SK-MEL-5 (cell line): ENCODE measurements around the gene MGRN1. TPM values are rescaled to one million over a fixed set of nuclear protein-coding genes. Genes with fewer than 3 reads are reported as not detected.

Source experiments
- DNase-seq: peaks from one replicate; pipeline ENCODE4 v3.0.0-alpha.2; 2016; ENCODE audit warnings: low read depth, low spot score
- in situ Hi-C: cut with HindIII; loops from 2 replicates; pipeline ENCODE4 v1.10.0; 2016; ENCODE audit warnings: low sequenced_read_pairs, high pct_unique_total_duplicates, low pct_unique_long_range_greater_than_20kb
- total RNA-seq: library from RNA; depleted of rRNA; stranded (reverse); fragments of >200 nt; shearing (Covaris generic); gene quantifications from 2 replicates; pipeline ENCODE4 v1.2.3, GENCODE V29; 2014

The MGRN1 gene
- total RNA-seq, 1 experiment from 2014 or later = 11.3 TPM

DNA sequence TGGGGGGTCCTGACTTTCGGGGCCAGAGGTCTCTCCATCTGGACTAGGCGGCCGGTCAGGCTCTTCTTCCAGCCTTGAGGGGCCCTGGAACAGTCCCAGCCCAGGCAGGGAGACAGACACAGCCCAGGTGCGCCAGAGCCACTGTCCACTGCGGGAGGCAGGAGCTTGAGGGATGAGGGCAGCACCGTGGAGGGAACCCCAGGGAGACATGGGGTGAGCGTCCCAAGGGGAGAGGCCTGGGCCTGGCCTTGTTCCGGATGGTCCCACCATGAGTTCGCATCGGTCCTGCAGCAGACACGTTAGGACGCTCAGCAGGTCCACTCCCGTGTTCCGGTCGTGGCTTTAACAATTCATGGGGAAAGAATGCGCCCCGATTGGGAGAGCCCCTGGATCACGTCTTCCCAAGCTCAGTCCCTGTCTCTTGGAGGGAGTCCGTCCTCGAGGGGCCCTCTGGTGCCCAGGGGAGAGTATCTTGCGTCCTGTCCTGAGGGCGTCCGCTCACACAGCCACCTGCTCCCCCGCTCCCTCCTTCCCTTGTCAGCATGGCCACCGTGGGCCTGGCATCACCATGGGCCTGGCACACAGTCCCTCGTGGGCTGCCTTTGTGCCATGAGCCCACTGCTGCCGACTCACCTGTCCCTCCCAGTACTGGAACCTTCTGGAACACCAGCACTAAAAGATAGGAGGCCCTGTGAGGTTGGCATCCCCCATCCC lies 62.0 kb downstream of the MGRN1 start:
- DNase-seq = no peak
- in situ Hi-C loops = no loop called here

DNA sequence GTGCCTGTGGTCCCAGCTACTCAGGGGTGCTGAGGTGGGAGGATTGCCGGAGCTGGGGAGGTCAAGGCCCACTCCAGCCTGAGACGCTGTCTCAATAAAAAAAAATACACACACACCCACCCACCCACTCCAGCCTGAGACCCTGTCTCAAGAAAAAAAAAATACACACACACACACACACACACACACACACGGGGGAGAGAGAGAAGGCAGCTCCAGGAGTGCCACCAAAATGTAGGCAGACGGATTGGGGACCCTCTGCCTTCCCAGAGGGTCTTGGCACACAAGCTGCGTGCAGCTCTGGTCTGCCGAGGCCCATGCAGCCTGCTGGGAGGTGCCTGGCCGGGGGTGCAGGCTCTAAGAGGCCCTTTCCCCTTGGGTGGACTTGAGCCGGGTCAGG lies 62.8 kb downstream of the MGRN1 start:
- in situ Hi-C loops = no loop called here
- DNase-seq = no peak

DNA sequence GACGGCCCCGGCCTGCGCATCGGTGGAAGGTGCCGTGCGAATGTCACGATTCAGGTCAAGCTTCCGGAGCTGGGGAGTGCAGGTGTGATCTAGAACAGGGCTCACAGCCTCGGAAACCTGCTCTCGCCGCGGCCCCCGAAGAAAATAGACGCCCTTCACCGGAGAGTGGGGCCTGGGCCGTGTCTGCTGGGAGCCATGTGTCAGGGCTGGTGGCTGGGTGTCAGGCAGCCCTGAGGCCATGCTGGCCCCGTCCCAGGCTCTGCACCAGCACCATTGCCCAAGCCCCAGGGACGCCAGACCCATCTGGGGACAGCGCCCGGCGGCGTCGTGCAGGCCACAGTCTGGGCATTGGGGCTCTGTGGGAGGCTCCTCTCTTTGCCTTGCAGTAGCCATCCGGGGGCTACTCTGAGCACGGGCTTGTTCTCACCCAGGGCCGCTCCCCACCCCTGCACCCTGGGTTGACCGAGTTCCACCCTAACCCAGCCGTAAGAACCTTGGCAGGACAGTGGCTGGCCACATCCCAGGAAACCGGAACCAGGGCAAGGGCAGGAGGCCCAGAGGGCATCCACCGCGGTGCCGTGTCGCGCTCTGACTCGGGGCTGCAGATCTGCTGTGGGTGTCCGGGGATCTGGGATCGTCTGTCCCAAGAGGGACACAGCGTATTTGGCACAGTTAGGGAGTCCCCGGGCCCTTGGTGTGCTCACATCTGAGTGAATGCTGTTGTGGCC lies 63.5 kb downstream of the MGRN1 start:
- in situ Hi-C loops = no loop called here

DNA sequence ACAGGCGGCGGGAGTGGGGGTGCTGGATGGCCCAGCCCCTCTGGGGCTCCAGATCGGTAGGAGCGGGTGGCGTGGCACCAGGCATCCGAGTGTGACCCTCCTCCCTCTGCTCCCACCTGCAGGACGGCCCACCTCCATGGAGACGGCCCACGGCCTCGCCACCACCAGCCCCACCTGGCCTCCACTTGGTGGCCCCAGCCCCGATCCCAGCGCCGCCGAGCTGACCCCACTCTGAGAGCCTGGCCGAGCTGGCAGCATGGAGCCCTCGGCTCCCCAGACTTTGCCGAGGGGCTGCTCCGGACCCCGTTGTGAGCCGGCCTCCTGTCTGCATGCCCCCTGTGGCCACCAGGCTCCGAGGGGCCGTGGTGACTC lies 64.0 kb downstream of the MGRN1 start:
- no peak for DNase-seq
- in situ Hi-C loops = no loop called here

More for the DNA sequence above, 63.5 kb downstream of the MGRN1 start:
- DNase-seq = no peak

DNA sequence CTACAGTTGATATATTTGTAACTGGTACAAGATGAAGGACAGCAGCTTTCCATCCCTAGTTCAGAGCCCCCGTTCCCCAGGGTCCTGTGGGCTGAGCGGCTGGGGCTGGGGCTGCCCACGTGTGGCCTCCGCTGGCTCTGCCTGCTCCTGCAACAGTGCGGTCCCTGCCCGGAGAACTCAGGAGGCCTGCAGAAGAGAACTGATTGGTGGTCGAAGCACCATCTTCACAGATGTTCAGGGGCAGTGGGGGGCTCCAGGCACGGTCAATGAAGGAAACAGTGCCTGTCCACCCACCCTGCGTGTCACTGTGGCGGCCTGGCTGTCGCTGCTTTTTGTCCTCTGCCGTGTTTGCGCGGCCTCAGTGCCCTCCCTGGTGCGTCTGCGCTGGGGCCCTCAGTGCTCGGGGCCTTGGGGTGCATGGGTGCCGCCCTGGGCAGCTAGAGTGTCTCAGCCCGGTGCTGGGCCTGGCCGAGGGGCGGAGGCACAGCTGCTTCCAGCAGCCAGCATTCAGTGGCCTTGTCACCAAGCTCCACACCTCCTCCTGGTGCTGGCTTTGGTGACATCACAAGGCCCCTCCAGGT lies 64.6 kb downstream of the MGRN1 start:
- no peak for DNase-seq
- in situ Hi-C loops = no loop called here

DNA sequence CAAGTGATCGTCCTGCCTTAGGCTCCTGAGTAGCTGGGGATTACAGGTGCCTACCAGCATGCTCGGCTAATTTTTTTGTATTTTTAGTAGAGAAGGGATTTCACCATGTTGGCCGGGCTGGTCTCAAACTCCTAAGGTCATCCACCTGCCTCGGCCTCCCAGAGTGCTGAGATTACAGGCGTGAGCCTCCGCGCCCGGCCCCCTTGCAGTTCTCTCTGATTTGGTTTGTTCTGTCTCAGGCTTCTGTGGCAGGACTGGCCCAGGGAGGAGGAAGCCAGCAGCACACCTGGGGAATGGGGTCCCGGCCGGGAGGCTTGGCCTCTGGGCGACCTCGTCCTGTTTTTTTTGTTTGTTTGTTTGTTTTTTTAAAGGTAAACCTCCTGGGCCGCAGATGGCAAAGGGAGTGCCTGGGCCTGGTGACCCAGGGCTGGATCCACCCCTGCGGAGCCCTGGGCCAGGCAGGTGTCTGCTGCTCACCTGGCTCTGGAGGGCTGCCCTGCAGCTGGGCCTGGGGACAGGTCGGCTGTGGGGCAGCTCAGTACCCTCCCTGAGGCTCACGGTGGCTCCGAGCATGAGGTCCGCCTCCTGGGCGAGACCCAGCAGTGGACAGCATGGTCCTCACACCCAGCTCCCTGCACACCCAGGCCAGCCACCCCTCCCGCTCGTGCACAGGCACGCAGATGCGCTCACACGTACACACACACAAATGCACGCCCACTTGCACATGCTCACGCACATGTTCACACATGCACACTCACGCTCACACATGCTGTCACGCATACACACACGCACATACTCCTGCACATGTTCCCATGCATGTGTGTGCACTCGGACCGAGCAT lies 65.5 kb downstream of the MGRN1 start:
- in situ Hi-C loops = no loop called here
- DNase-seq = no peak

DNA sequence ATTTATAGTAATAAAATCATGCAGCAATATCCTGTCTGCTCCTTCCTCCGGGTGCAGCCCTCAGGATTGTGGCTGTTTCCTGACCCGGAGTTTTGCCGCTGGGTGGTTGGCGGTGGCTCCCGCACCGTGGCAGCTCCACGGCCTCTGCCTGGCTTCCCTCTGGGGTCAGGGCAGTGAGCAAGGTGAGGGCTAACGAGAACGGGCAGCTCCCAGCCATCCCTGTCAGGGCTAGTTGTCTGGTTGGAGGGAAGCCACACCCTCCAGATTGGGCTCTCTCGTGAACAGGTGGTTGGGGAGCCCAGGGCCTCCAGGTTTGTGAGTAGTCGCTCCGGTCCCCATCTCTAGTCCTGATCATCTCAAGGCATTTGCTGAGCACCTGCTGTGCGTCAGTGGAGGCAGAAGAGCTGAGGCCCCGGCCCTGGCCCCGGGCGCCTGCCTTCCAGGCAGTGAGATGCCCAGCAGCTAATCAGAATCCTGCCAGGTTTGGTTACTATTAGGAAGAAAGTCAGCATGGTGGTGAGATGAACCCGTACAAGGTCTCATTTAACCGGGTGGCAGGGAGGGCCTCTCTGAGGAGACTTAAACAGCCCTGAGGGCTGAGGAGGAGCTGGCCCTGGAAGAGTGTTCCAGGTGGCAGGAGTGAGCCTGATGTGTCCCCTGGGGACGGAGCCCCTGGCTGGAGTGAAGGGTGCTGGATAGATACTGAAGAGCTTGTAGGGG lies 66.5 kb downstream of the MGRN1 start:
- in situ Hi-C loops = no loop called here
- DNase-seq = no peak

DNA sequence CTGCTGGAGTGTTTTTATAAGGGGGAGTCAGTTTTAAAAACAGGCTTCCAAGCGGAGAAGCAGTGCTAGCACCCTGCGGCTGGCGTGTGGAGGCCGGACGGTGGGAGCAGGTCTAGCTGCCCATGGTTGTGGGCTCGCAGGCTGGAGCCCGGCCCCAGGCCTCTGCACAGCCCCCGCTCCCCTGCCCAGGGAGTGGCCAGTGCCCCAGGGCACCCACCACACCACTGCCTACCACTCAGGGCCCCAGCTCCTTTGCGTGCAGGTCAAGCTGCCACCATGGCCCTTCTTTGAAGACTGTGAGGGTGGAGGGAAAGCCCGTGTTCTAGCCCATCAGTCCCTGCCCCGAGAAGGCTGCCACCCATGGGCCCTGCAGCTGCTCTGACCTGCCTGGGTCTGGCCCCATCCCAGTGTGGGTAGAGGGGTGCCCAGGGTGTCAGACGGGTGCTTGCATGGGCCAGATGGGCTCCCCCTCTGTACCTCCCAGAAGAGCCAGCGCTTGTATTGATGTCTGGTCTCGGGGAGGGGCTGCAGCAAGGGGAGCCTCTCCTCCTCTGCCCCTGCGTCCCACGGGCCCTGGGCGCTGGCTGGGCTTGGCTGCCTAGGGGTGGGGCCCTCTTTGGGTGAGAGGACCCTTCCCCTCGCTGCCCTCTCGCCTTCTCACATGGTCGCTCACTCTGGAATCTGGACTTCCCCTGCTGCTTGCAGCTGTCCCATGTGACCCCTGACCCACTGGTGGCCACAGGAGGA lies 67.2 kb downstream of the MGRN1 start:
- DNase-seq = no peak
- in situ Hi-C loops = no loop called here

DNA sequence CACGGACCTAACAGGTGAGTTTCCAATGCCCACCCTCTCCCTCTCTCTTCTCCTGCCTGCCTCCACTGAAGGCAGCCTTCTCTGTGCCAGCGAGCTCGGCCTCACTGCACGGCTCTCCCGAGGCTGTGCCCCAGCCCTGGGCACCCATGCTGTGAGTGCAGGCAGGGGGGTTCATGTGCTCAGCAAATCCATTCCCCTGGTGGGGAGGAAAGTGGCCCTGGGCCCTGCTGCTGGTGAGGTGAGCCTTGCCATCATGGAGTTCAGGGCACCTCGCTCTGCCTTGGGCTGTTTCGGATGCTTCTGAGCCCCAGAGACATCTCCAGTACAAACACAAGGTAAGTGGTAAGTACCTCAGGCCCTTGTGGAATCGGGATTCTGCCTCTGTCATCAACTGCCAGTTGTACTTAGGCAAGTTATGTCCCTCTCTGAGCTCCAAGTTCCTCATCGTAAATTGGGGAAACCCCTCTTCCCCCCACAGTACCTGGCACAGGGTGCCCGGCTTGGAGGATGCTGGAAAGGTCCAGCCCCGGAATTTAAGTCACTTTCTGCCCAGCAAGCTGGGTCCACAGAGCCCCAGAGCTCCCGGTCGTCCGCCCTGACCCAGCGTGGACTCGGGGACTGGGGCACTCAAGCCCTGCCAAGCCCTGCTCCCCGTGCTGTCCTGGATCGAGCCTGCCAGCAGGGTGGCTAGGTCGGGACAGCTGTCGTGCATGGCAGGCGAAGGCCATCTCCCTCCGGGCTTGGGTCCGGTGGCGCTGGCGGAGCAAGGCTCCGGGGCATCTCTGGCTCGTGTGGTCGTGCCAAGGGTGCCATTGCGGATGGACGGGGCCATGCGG lies 68.1 kb downstream of the MGRN1 start:
- in situ Hi-C loops = no loop called here
- no peak for DNase-seq

DNA sequence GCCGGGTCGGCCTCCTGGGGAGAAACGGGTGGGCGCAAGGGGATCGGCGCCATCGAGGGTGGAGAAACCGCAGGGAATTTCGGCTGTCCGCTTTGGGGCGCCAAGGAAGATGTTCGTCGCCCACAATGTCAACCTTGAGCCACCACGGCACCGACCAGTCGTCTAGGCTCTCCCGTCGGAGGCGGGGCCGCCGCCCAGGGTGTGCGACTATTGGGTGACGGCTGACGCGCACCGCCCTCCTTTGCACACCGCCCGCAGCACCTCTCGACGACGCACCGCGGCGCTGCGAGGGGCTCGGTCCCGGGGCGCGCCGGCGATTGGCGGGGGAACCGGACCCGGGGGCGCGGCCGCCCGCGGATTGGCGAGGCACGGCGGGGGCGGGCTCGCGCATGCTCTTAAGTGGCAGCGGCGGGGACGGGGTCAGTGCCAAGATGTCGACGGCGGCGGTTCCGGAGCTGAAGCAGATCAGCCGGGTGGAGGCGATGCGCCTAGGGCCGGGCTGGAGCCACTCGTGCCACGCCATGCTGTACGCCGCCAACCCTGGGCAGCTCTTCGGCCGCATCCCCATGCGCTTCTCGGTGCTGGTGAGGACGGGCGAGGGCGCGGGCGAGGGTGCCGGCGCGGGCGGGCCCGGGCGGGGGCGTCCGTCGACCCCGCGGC lies 68.8 kb downstream of the MGRN1 start, which contains the start of gene NUDT16L1:
Gene NUDT16L1 (plus strand): TSS at position 267 of the 660 bp plus-strand sequence. CDS start 165 bp downstream, at position 432.
- peak; percentile 91 for DNase-seq
- in situ Hi-C loops = no loop called here

DNA sequence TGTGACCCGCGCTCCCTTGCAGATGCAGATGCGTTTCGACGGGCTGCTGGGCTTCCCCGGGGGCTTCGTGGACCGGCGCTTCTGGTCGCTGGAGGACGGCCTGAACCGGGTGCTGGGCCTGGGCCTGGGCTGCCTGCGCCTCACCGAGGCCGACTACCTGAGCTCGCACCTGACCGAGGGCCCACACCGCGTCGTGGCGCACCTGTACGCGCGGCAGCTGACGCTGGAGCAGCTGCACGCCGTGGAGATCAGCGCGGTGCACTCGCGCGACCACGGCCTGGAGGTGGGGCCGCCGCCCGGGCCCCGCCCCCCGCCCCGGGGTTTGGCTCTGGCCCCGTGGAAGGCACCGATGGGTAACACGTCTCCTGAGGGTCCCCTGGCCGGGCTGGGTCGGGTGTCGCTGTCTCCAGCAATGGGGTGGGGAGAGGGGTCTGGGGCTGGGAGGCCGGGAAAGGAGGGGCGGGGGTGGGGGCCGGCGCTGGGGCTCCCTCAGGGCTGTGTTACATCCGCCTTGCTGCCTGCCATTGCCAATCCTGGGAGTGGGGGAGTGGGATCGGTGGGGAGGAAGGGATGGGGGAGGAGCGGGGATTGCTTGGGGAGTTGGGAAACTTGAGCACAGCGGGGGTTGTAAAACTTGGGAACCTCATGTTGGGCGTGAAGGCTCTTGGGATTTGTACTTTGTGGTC lies 69.5 kb downstream of the MGRN1 start:
- in situ Hi-C loops = no loop called here
- no peak for DNase-seq

DNA sequence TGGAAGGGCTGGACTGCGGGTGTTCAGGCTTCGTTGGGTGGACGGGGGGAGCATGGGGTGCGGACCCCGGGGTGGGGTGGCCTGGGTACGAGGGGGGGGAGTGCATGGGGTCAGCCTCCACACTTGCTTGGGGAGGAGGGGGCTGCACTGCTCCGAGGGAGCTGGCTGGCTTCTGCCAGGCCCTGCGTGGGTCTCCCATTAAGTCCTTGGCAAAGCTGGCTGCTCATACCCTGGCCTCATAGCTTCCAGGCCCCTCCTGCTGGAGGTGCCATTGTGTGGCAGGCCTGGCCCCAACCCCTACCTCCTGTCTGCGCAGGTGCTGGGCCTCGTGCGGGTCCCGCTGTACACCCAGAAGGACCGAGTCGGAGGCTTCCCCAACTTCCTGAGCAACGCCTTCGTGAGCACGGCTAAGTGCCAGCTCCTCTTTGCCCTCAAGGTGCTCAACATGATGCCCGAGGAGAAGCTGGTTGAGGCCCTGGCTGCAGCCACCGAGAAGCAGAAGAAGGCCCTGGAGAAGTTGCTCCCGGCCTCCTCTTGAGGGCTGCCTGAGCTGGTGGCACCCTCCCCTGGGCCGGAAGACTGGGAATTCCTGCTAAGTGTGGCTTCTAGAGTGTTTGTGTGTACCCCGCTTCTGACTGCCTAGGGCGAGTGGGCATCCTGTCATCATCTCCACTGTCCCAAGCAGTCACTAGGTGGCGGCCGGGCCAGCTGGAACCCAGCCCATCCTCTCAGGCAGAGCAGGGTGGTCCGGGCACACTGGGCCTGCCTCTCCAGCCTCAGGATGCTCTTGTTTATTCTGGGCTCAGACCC lies 70.2 kb downstream of the MGRN1 start:
- in situ Hi-C loops = no loop called here

DNA sequence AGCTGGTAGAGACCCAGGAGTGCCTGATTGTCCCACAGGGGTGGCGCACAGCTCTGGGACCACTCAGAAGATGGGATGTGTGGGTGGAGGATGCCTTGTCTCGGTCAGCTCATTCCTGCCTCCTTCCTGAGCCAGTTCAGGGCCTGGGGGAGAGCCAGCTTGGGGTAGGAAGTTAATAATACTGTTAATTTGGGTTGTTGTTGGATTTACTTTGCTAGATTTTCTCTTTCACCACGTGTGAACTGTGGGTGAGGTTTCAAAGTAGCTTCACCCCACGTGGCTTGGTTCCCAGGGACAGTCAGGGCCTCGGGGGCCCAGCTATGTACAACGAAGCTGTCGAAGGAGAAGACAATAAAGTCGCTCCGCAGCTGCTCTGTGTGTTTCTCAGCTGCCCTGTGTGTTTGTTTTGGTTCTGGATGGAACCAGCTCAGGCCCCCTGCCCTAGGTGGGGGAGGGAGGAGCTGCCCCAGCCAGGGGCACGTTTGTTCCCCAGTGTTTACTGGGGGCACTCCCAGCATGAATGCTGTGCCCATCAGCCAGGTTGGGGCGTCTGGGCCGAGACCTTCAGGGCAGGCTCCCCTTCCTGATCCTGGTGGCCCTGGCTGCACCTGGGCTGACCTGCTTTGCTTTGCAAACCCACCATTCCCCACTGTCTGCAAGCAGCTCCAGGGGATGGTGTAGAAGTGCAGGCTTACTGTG lies 71.0 kb downstream of the MGRN1 start:
- in situ Hi-C loops = no loop called here
- no peak for DNase-seq

More for the DNA sequence above, 70.2 kb downstream of the MGRN1 start:
- DNase-seq = no peak
